Measurements from ENCODE around the gene PLCG2. TPM values are rescaled to one million over a fixed set of nuclear protein-coding genes. Genes with fewer than 3 reads are reported as not detected.

Gene PLCG2
- total RNA-seq, 1 experiment from 2014 or later = 3.5 TPM

DNA sequence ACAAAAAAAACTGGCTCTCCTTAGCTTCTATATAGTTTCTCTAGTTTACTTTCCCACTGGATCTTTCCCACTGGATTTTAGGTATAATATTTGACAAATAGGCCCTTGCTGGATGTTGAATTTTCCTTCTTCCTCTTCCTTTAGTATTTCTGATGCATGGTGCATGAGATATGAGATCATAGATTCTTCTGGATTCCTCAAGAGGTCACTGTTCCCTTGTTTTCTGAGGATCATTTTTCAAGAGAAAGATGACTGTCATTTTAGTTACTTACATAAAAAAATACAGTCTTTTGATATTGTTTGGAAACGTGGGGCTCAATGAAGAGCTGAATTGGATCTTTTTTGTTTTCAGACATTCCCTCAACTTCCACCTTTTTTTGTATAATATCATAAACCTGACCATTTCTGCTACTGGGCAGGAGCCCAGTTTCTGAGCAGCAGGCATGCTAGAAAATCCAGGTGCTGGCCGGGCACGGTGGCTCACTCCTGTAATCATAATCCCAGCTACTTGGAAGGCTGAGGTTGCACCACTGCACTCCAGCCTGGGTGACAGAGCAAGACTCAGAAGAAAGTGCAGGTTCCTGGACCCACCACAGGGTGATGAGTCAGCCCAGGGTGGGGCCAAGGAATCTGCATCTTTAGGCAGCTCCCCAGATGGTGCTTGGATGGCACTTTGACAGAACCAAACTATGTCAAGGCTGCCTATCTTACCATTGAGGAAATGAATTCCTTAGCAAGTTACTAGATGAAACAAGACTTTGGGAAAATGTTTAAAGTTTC, 161.9 kb downstream of the PLCG2 start:
- peaks cover 6% of the 10 kb centered on the region for H3K4me1 ChIP-seq (ENCODE audit: insufficient read depth, low read length)
- CTCF ChIA-PET = interaction anchor here (0.8 to 2.8 kb wide), 3 partner anchors 55 to 289 kb away, joined by 4 to 28 read pairs (median 4); no protein-coding TSS in a partner anchor
- POLR2A ChIA-PET (ENCODE audit: unreplicated experiment) = interaction anchor here (0.6 to 1.1 kb wide), 2 partner anchors 56 to 78 kb away, joined by 3 to 5 read pairs; no protein-coding TSS in a partner anchor
- H3F3A ChIP-seq (ENCODE audit: low read length, unreplicated experiment) = no peaks in the 10 kb centered on the region
- 0 out of 2 replicates have a peak overlapping the region, but pooled peaks have one; percentile 6 for H3K4me2 ChIP-seq (ENCODE audit: low read length)
- DNase-seq (peak; percentile 63), ATAC-seq (peak; percentile 78)
- H3K27me3 ChIP-seq (ENCODE audit: low read length) = no peaks in the 10 kb centered on the region
- no peaks in the 10 kb centered on the region for H3K9me2 ChIP-seq (replicated peaks; ENCODE audit: low read length)
- BruUV-seq (replicated peaks) = no TSS peak
- no peaks in the 10 kb centered on the region for H3K9me3 ChIP-seq (ENCODE audit: low read length)
- no peaks in the 10 kb centered on the region for H3K36me3 ChIP-seq (ENCODE audit: low read depth, low read length)
- no peak overlapping the region for H2AFZ ChIP-seq (ENCODE audit: low read length)
- no peaks in the 10 kb centered on the region for H3K79me2 ChIP-seq (ENCODE audit: low read length)
- no peak for TF ChIP-seq EZH2phosphoT487 (IDR thresholded peaks at IDR 0.05; ENCODE audit: borderline replicate concordance, low read length)
- TF ChIP-seq EZH2 (IDR thresholded peaks at IDR 0.05; ENCODE audit: low read length, unreplicated experiment) = no peak
- TF ChIP-seq CTCF (conservative IDR thresholded peaks at IDR 0.05; ENCODE audit: low read depth, low read length) = peak; percentile 73
- no peaks in the 10 kb centered on the region for H4K20me1 ChIP-seq (ENCODE audit: low read length)
- intact Hi-C loops (cut with micrococcal nuclease) = loop anchor here (1.0 to 2.0 kb wide), 4 partner anchors 50 to 289 kb away; no protein-coding TSS in a partner anchor
- H3K9ac ChIP-seq (ENCODE audit: low read length) = no peak overlapping the region
- H3K27ac ChIP-seq (ENCODE audit: low read length) = no peak overlapping the region
- no peak overlapping the region for H3K4me3 ChIP-seq (ENCODE audit: low read length)

- H3K4me2 ChIP-seq (ENCODE audit: low read length) = no peak overlapping the region
- no peaks in the 10 kb centered on the region for H3K9me2 ChIP-seq (replicated peaks; ENCODE audit: low read length)
- H3K79me2 ChIP-seq (ENCODE audit: low read length) = no peaks in the 10 kb centered on the region
- no peak overlapping the region for H3K4me3 ChIP-seq (ENCODE audit: low read length)
- H3K9ac ChIP-seq (ENCODE audit: low read length) = no peak overlapping the region
- ChIA-PET POLR2A (ENCODE audit: unreplicated experiment) (no interaction called here), CTCF (interaction anchor here (1.1 kb wide), 1 partner anchor 288 kb away, joined by 4 read pairs; no protein-coding TSS in a partner anchor)
- intact Hi-C loops (cut with micrococcal nuclease) = no loop called here
- DNase-seq (no peak), ATAC-seq (no peak)
- H2AFZ ChIP-seq (ENCODE audit: low read length) = no peak overlapping the region
- H3K27me3 ChIP-seq (ENCODE audit: low read length) = no peaks in the 10 kb centered on the region
- no peaks in the 10 kb centered on the region for H4K20me1 ChIP-seq (ENCODE audit: low read length)
- no peaks in the 10 kb centered on the region for H3F3A ChIP-seq (ENCODE audit: low read length, unreplicated experiment)
- no peaks in the 10 kb centered on the region for H3K9me3 ChIP-seq (ENCODE audit: low read length)
- H3K4me1 ChIP-seq (ENCODE audit: insufficient read depth, low read length) = peaks cover 6% of the 10 kb centered on the region
- no peaks in the 10 kb centered on the region for H3K36me3 ChIP-seq (ENCODE audit: low read depth, low read length)
- H3K27ac ChIP-seq (ENCODE audit: low read length) = no peak overlapping the region
- TF ChIP-seq EZH2 (IDR thresholded peaks at IDR 0.05; ENCODE audit: low read length, unreplicated experiment) = no peak
- no peak for TF ChIP-seq EZH2phosphoT487 (IDR thresholded peaks at IDR 0.05; ENCODE audit: borderline replicate concordance, low read length)
- TF ChIP-seq CTCF (conservative IDR thresholded peaks at IDR 0.05; ENCODE audit: low read depth, low read length) = no peak
- BruUV-seq (replicated peaks) = no TSS peak
Measured at GRCh38 chr16:81942007-81942601, 163.0 kb downstream of the PLCG2 start.
